K562 (cell line): Measurements from ENCODE around the gene ALDH1A3. TPM values are rescaled to one million over a fixed set of nuclear protein-coding genes. Genes with fewer than 3 reads are reported as not detected.

Source experiments
- ARNT ChIP-seq, 2 experiments: fragments of 450-650 bp; IDR thresholded peaks; 2 replicates each; pipeline ENCODE4 v1.6.1; 2016; ENCODE audit warnings: mild to moderate bottlenecking in 1 of 2
- CREM ChIP-seq: IDR thresholded peaks from 2 replicates; pipeline ENCODE4 v1.6.1; 2014; ENCODE audit warnings: antibody characterized with exemption, low read depth
- EP400 ChIP-seq: fragments of 450-650 bp; IDR thresholded peaks from 2 replicates; pipeline ENCODE4 v1.6.1; 2017; ENCODE audit warnings: antibody characterized with exemption, mild to moderate bottlenecking, moderate library complexity
- KLF13 ChIP-seq: fragments of 450-650 bp; IDR thresholded peaks from 2 replicates; pipeline ENCODE4 v1.6.1; 2016; ENCODE audit warnings: missing genetic modification characterization, low read depth, mild to moderate bottlenecking, missing compliant biosample characterization, moderate library complexity, borderline replicate concordance
- MEIS2 ChIP-seq: fragments of 450-650 bp; IDR thresholded peaks from 2 replicates; pipeline ENCODE4 v1.6.1; 2014; ENCODE audit warnings: mild to moderate bottlenecking; ENCODE audit not compliant: partially characterized antibody
- MYC ChIP-seq, 2 experiments: fragments of 250-450 bp in 1 of 2; sonication (Bioruptor Pico) in 1 of 2; IDR thresholded peaks; 2 replicates each; pipeline versions ENCODE4 v1.5.1 to v1.6.1; 2012 to 2021; ENCODE audit warnings: low read depth in 2 of 2, borderline replicate concordance in 1 of 2, improper control_type of control experiment in 1 of 2, low read length in 1 of 2, mild to moderate bottlenecking in 1 of 2, moderate library complexity in 1 of 2
- NBN ChIP-seq: fragments of 450-650 bp; IDR thresholded peaks from 2 replicates; pipeline ENCODE4 v1.6.1; 2016; ENCODE audit warnings: low read depth, mild to moderate bottlenecking
- RAD51 ChIP-seq: fragments of 450-650 bp; IDR thresholded peaks from 2 replicates; pipeline ENCODE4 v1.7.1; 2016; ENCODE audit warnings: low read depth, mild to moderate bottlenecking, borderline replicate concordance
- TEAD4 ChIP-seq, 2 experiments: sonication (generic) in 1 of 2; formaldehyde crosslinking in 1 of 2; IDR thresholded peaks; 2 replicates each; pipeline versions ENCODE4 v1.6.1 to v1.8.0; 2012 to 2022; ENCODE audit warnings: borderline replicate concordance in 1 of 2, inconsistent platforms in 1 of 2, low read length in 1 of 2, mild to moderate bottlenecking in 1 of 2, missing genetic modification reagents in 1 of 2
- TFAM ChIP-seq: fragments of 250-450 bp; sonication (Bioruptor Pico); conservative IDR thresholded peaks from 2 replicates; pipeline ENCODE4 v1.5.0; 2021; ENCODE audit warnings: mild to moderate bottlenecking, moderate library complexity
- U2AF1 ChIP-seq: fragments of 200-400 bp; formaldehyde crosslinking; optimal IDR thresholded peaks from 2 replicates; pipeline ENCODE3; 2017; ENCODE audit warnings: mild to moderate bottlenecking, low read depth, low read length, moderate library complexity
- WHSC1 ChIP-seq: IDR thresholded peaks from one replicate; pipeline ENCODE4 v1.6.1; 2012; ENCODE audit warnings: low read length, control low read depth, inconsistent platforms
- ZFPM2 ChIP-seq: fragments of 250-450 bp; sonication (Bioruptor Pico); IDR thresholded peaks from 2 replicates; pipeline ENCODE4 v1.5.1; 2022; ENCODE audit warnings: mild to moderate bottlenecking
- ZNF224 ChIP-seq: sonication (generic); formaldehyde crosslinking; IDR thresholded peaks from 2 replicates; pipeline ENCODE4 v1.8.0; 2022; ENCODE audit warnings: mild to moderate bottlenecking, missing genetic modification reagents
- ZNF584 ChIP-seq: fragments of 200-800 bp; sonication (Bioruptor generic); IDR thresholded peaks from 2 replicates; pipeline ENCODE4 v1.6.1; 2016; ENCODE audit warnings: low read depth, mild to moderate bottlenecking, missing genetic modification characterization, missing compliant biosample characterization
- polyA plus RNA-seq, 8 experiments: library from polyadenylated mRNA; depleted of rRNA in 4 of 8; stranded (reverse) in 5 of 8; unstranded in 3 of 8; fragments of >200 nt; fragmentation: Nextera tagmentation in 2 of 8; fragmentation: Illumina TruSeq in 1 of 8; extraction: Ambion mirVana in 2 of 8; extraction: Trizol in 1 of 8; gene quantifications; 2 replicates each; pipeline versions ENCODE4 v1.2.1 to v1.2.3, GENCODE V29; 2011 to 2014; ENCODE audit warnings: inconsistent platforms in 1 of 8, missing spikeins in 1 of 8
- total RNA-seq, 7 experiments: library from RNA; depleted of rRNA in 6 of 7; stranded (reverse); fragments of >200 nt in 6 of 7; fragmentation: Illumina TruSeq in 2 of 7; extraction: Trizol in 2 of 7; gene quantifications; 2 replicates each; pipeline versions ENCODE4 v1.2.1 to v1.2.3, GENCODE V29; 2011 to 2021; ENCODE audit warnings: low replicate concordance in 1 of 7
- TF ChIP-seq, protein P1 (sequence below): fragments of 450-650 bp; formaldehyde crosslinking; IDR thresholded peaks from 2 replicates; pipeline ENCODE4 v1.4.0; 2020; ENCODE audit warnings: mild to moderate bottlenecking, mixed read lengths
- TF ChIP-seq, protein P2 (sequence below), 2 experiments: fragments of 450-650 bp in 1 of 2; sonication (generic) in 1 of 2; formaldehyde crosslinking in 1 of 2; IDR thresholded peaks in 1 of 2; conservative IDR thresholded peaks in 1 of 2; 2 replicates each; pipeline versions ENCODE4 v1.6.1 to v1.8.1; 2016 to 2023; ENCODE audit warnings: mild to moderate bottlenecking in 2 of 2, moderate library complexity in 2 of 2, inconsistent platforms in 1 of 2, missing genetic modification reagents in 1 of 2
- TF ChIP-seq, protein P3 (sequence below): fragments of 250-450 bp; sonication (Bioruptor Pico); IDR thresholded peaks from 2 replicates; pipeline ENCODE4 v1.8.0; 2022; ENCODE audit warnings: moderate library complexity, mild to moderate bottlenecking, inconsistent platforms
- TF ChIP-seq, protein P4 (sequence below): sonication (generic); formaldehyde crosslinking; IDR thresholded peaks from 2 replicates; pipeline ENCODE4 v1.8.0; 2022; ENCODE audit warnings: mild to moderate bottlenecking, missing genetic modification reagents, borderline replicate concordance

The ALDH1A3 gene
- total and polyA plus RNA-seq, 9 of the 15 experiments (the other 6 are each of a cell fraction or from before 2014, with no cell fraction given): 0.38 TPM; not detected in 8

DNA sequence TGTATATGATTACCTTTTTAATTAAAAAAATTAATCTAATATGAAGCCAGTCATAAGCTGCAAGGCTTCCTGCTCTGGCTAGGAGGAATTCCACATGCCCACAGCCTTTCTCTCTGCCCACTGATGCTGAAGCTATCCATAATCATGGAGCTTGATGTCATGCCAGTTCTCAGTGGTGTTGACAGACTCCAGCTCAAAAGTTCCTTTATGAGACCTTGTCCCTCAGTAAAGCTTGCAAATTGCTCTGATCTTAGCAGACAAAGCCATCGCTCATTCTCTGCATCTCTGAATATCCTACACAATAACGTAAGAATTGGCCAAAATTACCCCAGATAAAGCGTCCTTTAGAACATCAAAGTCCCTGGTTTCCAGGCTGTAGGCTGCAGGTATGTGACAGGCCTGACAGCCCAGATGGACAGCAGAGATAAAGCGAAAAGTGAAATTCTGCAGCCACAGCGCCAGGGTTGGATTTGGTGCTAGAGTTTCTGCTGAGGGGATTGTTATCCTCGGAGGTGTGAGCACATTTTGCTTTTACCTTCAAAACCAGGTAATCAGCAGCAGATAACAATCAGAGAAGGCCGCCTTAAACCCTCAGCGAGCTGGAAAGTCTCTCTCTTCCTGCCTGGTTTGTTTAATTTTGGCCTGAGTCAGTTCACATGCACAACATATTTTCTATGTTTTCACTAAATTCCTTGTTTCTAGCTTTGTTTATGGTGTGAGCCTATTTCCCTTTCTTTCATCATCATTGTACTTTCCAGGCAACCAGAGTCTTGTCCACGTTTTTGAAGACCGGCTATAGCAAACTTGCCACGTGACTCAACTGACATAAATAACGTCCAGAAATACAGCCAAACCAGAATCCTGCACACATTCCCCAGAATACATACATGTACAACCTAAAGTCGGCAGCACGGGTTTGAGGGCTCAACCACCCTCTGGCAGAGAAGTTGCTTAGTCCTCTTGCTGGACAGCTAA is 36.6 kb upstream of the ALDH1A3 start (continued):
- TF ChIP-seq, protein P1, sequence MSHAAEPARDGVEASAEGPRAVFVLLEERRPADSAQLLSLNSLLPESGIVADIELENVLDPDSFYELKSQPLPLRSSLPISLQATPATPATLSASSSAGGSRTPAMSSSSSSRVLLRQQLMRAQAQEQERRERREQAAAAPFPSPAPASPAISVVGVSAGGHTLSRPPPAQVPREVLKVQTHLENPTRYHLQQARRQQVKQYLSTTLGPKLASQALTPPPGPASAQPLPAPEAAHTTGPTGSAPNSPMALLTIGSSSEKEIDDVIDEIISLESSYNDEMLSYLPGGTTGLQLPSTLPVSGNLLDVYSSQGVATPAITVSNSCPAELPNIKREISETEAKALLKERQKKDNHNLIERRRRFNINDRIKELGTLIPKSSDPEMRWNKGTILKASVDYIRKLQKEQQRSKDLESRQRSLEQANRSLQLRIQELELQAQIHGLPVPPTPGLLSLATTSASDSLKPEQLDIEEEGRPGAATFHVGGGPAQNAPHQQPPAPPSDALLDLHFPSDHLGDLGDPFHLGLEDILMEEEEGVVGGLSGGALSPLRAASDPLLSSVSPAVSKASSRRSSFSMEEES (CRISPR knock-in tag): peak; percentile 72
- TF ChIP-seq, protein P2, sequence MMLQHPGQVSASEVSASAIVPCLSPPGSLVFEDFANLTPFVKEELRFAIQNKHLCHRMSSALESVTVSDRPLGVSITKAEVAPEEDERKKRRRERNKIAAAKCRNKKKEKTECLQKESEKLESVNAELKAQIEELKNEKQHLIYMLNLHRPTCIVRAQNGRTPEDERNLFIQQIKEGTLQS (IDR thresholded peaks at IDR 0.05): peak; percentile 62; the same call in 1 of the 2 replicates
- TF ChIP-seq, protein P2 (CRISPR knock-in tag; conservative IDR thresholded peaks at IDR 0.05): no peak
- TF ChIP-seq TEAD4 (IDR thresholded peaks at IDR 0.05; ENCODE audit: low read length) (peak; percentile 62; the same call in 1 of the 2 replicates), TEAD4 (CRISPR knock-in tag; IDR thresholded peaks at IDR 0.05; ENCODE audit: borderline replicate concordance) (no peak), NBN (no peak), ZNF584 (CRISPR knock-in tag) (0 out of 2 replicates have a peak, but pooled peaks have one; percentile 53), ARNT (IDR thresholded peaks at IDR 0.05) (no peak), RAD51 (peak; percentile 63), TFAM (CRISPR knock-in tag) (no peak), EP400 (peak; percentile 28; the same call in 1 of the 2 replicates), ZNF224 (CRISPR knock-in tag) (no peak), CREM (no peak), MYC (IDR thresholded peaks at IDR 0.05; ENCODE audit: low read depth, low read length) (0 out of 2 replicates have a peak, but pooled peaks have one; percentile 47), MYC (CRISPR knock-in tag; IDR thresholded peaks at IDR 0.05; ENCODE audit: borderline replicate concordance, low read depth) (no peak), KLF13 (tag) (no peak), WHSC1 (no peak), MEIS2 (peak; percentile 68), U2AF1 (no peak), ZFPM2 (CRISPR knock-in tag) (no peak)
- TF ChIP-seq, protein P3, sequence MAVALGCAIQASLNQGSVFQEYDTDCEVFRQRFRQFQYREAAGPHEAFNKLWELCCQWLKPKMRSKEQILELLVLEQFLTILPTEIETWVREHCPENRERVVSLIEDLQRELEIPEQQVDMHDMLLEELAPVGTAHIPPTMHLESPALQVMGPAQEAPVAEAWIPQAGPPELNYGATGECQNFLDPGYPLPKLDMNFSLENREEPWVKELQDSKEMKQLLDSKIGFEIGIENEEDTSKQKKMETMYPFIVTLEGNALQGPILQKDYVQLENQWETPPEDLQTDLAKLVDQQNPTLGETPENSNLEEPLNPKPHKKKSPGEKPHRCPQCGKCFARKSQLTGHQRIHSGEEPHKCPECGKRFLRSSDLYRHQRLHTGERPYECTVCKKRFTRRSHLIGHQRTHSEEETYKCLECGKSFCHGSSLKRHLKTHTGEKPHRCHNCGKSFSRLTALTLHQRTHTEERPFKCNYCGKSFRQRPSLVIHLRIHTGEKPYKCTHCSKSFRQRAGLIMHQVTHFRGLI (CRISPR knock-in tag): no peak
- TF ChIP-seq, protein P4, sequence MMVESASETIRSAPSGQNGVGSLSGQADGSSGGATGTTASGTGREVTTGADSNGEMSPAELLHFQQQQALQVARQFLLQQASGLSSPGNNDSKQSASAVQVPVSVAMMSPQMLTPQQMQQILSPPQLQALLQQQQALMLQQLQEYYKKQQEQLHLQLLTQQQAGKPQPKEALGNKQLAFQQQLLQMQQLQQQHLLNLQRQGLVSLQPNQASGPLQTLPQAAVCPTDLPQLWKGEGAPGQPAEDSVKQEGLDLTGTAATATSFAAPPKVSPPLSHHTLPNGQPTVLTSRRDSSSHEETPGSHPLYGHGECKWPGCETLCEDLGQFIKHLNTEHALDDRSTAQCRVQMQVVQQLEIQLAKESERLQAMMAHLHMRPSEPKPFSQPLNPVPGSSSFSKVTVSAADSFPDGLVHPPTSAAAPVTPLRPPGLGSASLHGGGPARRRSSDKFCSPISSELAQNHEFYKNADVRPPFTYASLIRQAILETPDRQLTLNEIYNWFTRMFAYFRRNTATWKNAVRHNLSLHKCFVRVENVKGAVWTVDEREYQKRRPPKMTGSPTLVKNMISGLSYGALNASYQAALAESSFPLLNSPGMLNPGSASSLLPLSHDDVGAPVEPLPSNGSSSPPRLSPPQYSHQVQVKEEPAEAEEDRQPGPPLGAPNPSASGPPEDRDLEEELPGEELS (CRISPR knock-in tag): no peak
